Measurements from ENCODE around the gene CHST15.

CHST15 gene

GRCh38 chr10:124091646-124092249 lies 1.6 kb downstream of the CHST15 start:
- DNase-seq (ENCODE audit: extremely low read depth, insufficient read length) = no peak
- no peaks in the 10 kb centered on the region for H3K36me3 ChIP-seq (ENCODE audit: control insufficient read depth, insufficient read depth, low read length)
- no peak for TF ChIP-seq CTCF (IDR thresholded peaks at IDR 0.05; ENCODE audit: insufficient read depth, low read length, poor library complexity, severe bottlenecking)
- peaks cover 6% of the 10 kb centered on the region for H3K27me3 ChIP-seq (replicated peaks; ENCODE audit: control insufficient read depth, insufficient read depth, low read length)
- H3K4me3 ChIP-seq (replicated peaks; ENCODE audit: low read depth, low read length) = no peak overlapping the region

- Histone ChIP-seq H3K4me3 (replicated peaks; ENCODE audit: low read depth, low read length) (no peak overlapping the region), H3K27me3 (replicated peaks; ENCODE audit: control insufficient read depth, insufficient read depth, low read length) (peaks cover 4% of the 10 kb centered on the region), H3K36me3 (ENCODE audit: control insufficient read depth, insufficient read depth, low read length) (no peaks in the 10 kb centered on the region)
- DNase-seq (ENCODE audit: extremely low read depth, insufficient read length) = no peak
- no peak for TF ChIP-seq CTCF (IDR thresholded peaks at IDR 0.05; ENCODE audit: insufficient read depth, low read length, poor library complexity, severe bottlenecking)
These were observed 2.7 kb downstream of the CHST15 start for GRCh38 chr10:124090601-124091209.

- TF ChIP-seq CTCF (IDR thresholded peaks at IDR 0.05; ENCODE audit: insufficient read depth, low read length, poor library complexity, severe bottlenecking) = no peak
- Histone ChIP-seq H3K36me3 (ENCODE audit: control insufficient read depth, insufficient read depth, low read length) (no peaks in the 10 kb centered on the region), H3K27me3 (replicated peaks; ENCODE audit: control insufficient read depth, insufficient read depth, low read length) (peaks cover 4% of the 10 kb centered on the region), H3K4me3 (replicated peaks; ENCODE audit: low read depth, low read length) (no peak overlapping the region)
- no peak for DNase-seq (ENCODE audit: extremely low read depth, insufficient read length)
These were observed 3.5 kb downstream of the CHST15 start for GRCh38 chr10:124089859-124090258.

- TF ChIP-seq CTCF (IDR thresholded peaks at IDR 0.05; ENCODE audit: insufficient read depth, low read length, poor library complexity, severe bottlenecking) = no peak
- Histone ChIP-seq H3K36me3 (ENCODE audit: control insufficient read depth, insufficient read depth, low read length) (no peaks in the 10 kb centered on the region), H3K4me3 (replicated peaks; ENCODE audit: low read depth, low read length) (no peak overlapping the region), H3K27me3 (replicated peaks; ENCODE audit: control insufficient read depth, insufficient read depth, low read length) (peaks cover 3% of the 10 kb centered on the region)
- DNase-seq (ENCODE audit: extremely low read depth, insufficient read length) = no peak
These were observed 4.5 kb downstream of the CHST15 start for GRCh38 chr10:124088915-124089314.

- H3K36me3 ChIP-seq (ENCODE audit: control insufficient read depth, insufficient read depth, low read length) = no peaks in the 10 kb centered on the region
- H3K27me3 ChIP-seq (replicated peaks; ENCODE audit: control insufficient read depth, insufficient read depth, low read length) = peaks cover 1% of the 10 kb centered on the region
- TF ChIP-seq CTCF (IDR thresholded peaks at IDR 0.05; ENCODE audit: insufficient read depth, low read length, poor library complexity, severe bottlenecking) = no peak
- DNase-seq (ENCODE audit: extremely low read depth, insufficient read length) = no peak
- no peak overlapping the region for H3K4me3 ChIP-seq (replicated peaks; ENCODE audit: low read depth, low read length)
These were observed 5.4 kb downstream of the CHST15 start for GRCh38 chr10:124087672-124088634.
